ENCODE results near the gene SERPINB1.

DNA sequence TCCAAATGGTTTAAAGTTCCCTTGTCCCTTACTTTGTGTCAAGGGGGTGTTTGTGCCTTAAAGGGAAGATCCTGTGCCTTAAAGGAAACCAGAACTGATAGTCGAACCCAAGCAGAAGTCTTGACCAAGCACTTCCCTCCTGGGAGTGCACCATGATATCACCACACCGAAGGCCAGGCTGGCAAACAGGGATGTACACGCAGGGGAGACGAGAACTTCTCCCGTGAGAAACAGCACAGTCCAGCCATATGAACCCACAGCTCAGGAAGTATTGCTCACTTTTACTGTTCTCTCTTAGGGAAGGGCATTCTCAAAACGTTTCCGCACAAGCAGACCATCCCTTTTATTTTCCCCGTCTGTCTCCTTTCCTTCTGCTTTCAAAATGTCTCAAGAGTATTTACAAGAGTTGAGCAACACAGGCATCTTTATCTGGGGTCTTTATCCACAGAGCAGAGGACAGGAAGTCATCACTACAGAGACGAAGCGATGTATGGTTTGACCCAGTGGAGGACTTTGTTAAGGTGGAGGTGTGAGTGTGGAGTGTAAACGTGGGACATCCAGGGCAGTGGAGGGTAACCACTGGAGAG, 12.8 kb upstream of the SERPINB1 start:
- TF ChIP-seq, protein P1, sequence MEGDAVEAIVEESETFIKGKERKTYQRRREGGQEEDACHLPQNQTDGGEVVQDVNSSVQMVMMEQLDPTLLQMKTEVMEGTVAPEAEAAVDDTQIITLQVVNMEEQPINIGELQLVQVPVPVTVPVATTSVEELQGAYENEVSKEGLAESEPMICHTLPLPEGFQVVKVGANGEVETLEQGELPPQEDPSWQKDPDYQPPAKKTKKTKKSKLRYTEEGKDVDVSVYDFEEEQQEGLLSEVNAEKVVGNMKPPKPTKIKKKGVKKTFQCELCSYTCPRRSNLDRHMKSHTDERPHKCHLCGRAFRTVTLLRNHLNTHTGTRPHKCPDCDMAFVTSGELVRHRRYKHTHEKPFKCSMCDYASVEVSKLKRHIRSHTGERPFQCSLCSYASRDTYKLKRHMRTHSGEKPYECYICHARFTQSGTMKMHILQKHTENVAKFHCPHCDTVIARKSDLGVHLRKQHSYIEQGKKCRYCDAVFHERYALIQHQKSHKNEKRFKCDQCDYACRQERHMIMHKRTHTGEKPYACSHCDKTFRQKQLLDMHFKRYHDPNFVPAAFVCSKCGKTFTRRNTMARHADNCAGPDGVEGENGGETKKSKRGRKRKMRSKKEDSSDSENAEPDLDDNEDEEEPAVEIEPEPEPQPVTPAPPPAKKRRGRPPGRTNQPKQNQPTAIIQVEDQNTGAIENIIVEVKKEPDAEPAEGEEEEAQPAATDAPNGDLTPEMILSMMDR (IDR thresholded peaks at IDR 0.05 in 8 of 11, conservative IDR thresholded peaks at IDR 0.05 in 3 of 11): peak in 4 of 11 experiments; percentile 5 to 36 (median 16)
- peak in 2 of 3 donors; percentile 6 to 62 for TF ChIP-seq POLR2AphosphoS5 (IDR thresholded peaks at IDR 0.05)
